ENCODE measurements around the gene ACTR2. TPM values are rescaled to one million over a fixed set of nuclear protein-coding genes. Genes with fewer than 3 reads are reported as not detected.

The ACTR2 gene
- total and polyA plus RNA-seq, 7 donors, result 38.9 to 99.0 (median 84.1) TPM

DNA sequence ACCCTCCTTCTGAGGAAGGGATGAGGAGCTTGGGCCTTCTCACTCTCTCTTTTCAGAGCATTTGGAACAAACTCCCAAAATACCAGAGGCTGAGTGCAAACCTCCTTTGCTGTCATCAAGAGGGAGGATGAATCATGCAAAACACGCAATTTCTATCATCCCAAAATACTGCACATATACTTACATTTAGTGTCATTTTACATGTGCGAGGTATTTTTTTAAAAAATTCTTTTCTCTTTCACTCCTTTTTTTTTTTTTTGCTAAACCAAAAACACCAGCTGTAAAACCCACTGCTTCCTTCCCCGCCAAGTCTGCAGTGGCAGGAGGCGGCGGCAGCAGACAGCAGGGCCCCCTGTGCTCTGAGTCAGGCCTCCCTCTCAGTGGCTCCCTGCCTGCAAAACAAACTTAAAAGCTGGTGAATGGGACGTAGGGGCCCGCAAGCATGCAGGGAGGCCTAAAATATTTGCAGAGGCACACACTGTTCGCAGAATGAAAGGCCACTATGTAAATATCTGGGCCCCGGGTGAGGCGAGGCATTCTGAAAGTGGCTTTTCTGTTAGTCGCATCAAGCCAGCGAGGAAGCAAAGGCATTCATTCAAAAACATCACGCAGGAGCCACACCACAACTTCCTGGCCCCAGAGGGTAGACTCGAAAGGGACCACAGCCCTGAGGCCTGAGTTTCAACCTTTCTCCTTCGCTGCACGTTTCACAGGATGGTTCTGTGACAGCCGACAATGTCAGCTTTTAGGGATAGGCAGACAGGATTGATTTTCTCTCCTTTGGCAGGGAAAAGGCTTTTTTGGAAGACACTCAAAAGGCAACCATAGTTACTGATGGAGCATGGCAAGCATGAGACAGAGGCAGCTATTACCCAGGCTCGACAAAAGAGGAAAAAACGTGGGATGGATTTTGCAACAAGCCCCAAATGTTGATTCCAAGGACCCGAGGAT, 73.4 kb downstream of the ACTR2 start:
- DNase-seq (peak; percentile 64 to 77), ATAC-seq (peak; percentile 15 to 48 (median 40))
- Histone ChIP-seq H3K36me3 (ENCODE audit: insufficient read depth in 1 of 2, low read depth in 1 of 2) (no peaks in the 10 kb centered on the region), H3K9me3 (no peaks in the 10 kb centered on the region), H3K4me1 (peaks cover 29% of the 10 kb centered on the region), H3K27me3 (ENCODE audit: insufficient read depth in 3 of 3, low read length in 2 of 3) (no peaks in the 10 kb centered on the region), H3K4me3 (no peak overlapping the region), H3K27ac (peak overlapping the region; percentile 66)
- TF ChIP-seq, protein P1, sequence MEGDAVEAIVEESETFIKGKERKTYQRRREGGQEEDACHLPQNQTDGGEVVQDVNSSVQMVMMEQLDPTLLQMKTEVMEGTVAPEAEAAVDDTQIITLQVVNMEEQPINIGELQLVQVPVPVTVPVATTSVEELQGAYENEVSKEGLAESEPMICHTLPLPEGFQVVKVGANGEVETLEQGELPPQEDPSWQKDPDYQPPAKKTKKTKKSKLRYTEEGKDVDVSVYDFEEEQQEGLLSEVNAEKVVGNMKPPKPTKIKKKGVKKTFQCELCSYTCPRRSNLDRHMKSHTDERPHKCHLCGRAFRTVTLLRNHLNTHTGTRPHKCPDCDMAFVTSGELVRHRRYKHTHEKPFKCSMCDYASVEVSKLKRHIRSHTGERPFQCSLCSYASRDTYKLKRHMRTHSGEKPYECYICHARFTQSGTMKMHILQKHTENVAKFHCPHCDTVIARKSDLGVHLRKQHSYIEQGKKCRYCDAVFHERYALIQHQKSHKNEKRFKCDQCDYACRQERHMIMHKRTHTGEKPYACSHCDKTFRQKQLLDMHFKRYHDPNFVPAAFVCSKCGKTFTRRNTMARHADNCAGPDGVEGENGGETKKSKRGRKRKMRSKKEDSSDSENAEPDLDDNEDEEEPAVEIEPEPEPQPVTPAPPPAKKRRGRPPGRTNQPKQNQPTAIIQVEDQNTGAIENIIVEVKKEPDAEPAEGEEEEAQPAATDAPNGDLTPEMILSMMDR (IDR thresholded peaks at IDR 0.05), result no peak
- intact Hi-C loops (cut with DNase I), result no loop called here
- 11 to 23% (median 15%) methylated on average over 20 of the region's 20 CpGs for WGBS, 3 donors

DNA sequence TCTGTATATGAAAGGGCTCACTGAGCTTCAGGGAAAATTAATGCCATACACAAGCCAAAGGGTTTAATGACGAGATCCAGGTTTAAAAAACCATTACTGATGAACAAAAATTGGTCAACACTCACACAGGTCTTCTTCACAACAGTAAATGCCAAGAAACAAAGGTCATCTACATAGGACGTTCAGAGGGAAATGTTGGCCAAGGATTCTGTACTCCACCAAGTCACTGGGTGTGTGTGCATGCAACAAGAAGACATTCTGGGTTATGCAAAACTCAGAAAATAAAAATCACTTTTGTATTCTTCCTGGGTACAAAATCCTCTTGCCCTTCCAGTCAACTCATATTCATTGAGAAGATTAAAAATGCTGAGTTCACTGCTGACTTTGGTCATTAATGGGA, 78.3 kb downstream of the ACTR2 start:
- no peak overlapping the region for H3K27ac ChIP-seq
- H3K9me3 ChIP-seq, result no peaks in the 10 kb centered on the region
- peaks cover 12% of the 10 kb centered on the region for H3K4me1 ChIP-seq
- no peaks in the 10 kb centered on the region for H3K36me3 ChIP-seq (ENCODE audit: insufficient read depth in 1 of 2, low read depth in 1 of 2)
- no peaks in the 10 kb centered on the region for H3K27me3 ChIP-seq (ENCODE audit: insufficient read depth in 3 of 3, low read length in 2 of 3)
- WGBS, 3 donors, result 69 to 88% (median 72%) methylated on average over 2 of the region's 2 CpGs
- TF ChIP-seq, protein P1 (IDR thresholded peaks at IDR 0.05), result no peak
- ATAC-seq (no peak), DNase-seq (no peak)
- intact Hi-C loops (cut with DNase I), result no loop called here
- H3K4me3 ChIP-seq, result no peak overlapping the region

DNA sequence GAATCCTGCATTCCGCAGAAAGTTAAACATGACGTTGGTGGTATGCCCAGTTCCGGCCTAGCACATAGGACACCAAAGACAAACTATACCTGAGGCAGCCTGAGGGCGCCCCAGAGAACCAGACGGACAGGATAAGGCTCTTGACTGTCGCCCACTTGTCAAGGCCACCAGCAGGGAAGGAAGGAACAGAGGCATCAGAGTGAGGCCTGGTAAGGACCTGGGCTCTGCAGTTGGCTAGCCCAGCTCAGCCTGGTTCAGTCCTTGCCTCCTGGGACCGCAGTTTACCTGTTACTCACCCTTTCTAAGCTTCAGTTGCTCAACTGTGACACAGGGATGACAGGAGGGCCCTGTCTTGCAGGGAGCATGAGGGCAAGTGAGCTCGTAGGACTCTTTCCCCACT, 82.1 kb downstream of the ACTR2 start:
- Histone ChIP-seq H3K27ac (no peak overlapping the region), H3K4me3 (no peak overlapping the region), H3K4me1 (no peaks in the 10 kb centered on the region), H3K27me3 (ENCODE audit: insufficient read depth in 3 of 3, low read length in 2 of 3) (no peaks in the 10 kb centered on the region), H3K9me3 (no peaks in the 10 kb centered on the region), H3K36me3 (ENCODE audit: insufficient read depth in 1 of 2, low read depth in 1 of 2) (peaks cover 3 to 13% of the 10 kb centered on the region in 2 donors)
- ATAC-seq, result peak in 3 of 4 donors; percentile 26 to 45 (median 44)
- TF ChIP-seq, protein P1 (IDR thresholded peaks at IDR 0.05), result no peak
- intact Hi-C loops (cut with DNase I), result loop anchor here in 1 of 2 donors (5.0 kb wide), 2 partner anchors 43 to 123 kb away; partner anchors contain the start of gene SPRED2
- 83 to 92% (median 85%) methylated on average over 8 of the region's 8 CpGs for WGBS, 3 donors
- DNase-seq, result no peak

DNA sequence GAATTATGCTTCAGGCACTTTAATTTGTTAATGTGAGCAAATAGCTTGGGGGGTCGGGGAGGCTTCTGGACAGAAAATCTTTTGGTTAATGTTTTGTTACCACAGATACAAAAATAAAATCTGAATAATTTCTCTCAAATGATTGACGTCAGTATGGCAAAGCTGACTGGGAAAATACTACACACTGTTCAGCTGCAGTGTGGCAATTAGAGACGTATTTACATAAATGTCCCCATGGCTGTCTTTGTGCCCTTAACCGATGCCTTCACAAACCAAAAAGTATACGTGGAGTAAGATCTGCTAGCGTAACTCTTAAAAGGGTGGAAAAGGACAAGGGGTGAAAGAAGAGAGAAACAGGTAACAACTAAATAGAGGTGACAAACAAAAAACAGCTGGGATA, 83.4 kb downstream of the ACTR2 start:
- no peak for DNase-seq
- TF ChIP-seq, protein P1 (IDR thresholded peaks at IDR 0.05), result no peak
- H3K4me1 ChIP-seq, result no peaks in the 10 kb centered on the region
- no peak overlapping the region for H3K4me3 ChIP-seq
- intact Hi-C loops (cut with DNase I), result loop anchor here in 1 of 2 donors (5.0 kb wide), 2 partner anchors 41 to 121 kb away; partner anchors contain the start of gene SPRED2
- no peaks in the 10 kb centered on the region for H3K9me3 ChIP-seq
- H3K36me3 ChIP-seq (ENCODE audit: insufficient read depth in 1 of 2, low read depth in 1 of 2), result peaks cover 3 to 21% of the 10 kb centered on the region in 2 donors
- no peak for ATAC-seq
- H3K27me3 ChIP-seq (ENCODE audit: insufficient read depth in 3 of 3, low read length in 2 of 3), result no peaks in the 10 kb centered on the region
- peak overlapping the region; percentile 36 for H3K27ac ChIP-seq
- WGBS, 3 donors, result 71 to 80% (median 73%) methylated on average over 6 of the region's 6 CpGs

All from psoas muscle (tissue), 8 donors.